ENCODE results near the gene CABLES1.
A peak's percentile ranks its signal among the peaks of the same experiment; 100 is the strongest.

The CABLES1 gene

DNA sequence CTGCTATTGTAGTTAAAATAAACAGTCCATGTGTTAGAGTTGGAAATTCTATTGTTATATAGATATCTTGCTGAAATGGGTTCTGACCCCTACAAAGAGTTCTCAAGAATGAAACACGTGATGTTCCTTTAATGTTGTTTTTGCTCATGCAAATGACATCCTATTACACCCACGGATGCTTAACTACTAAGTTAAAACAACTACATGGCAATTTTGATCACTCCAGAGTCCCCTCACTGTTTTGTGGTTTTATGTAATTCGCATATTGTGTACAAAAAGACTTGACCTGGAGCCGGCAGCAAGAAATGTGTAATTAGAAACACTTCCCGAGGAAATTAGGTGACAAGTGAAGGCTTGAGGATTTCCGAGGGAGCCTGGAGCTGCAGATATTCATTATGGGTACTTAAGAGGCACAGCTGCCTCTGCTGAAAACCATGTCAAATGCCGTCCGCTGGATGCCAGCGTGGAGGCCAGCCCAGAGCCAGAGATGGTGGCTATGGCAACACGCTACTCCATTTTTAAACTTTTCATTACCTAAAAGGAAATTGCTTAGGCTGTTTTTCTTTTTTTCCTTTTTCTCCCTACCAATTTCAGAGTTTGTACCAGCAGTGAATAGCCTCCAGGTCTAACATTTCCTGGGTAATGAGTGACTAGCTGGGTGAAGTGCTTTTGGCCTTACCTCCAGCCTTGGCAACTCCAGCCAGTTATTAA is 21.0 kb upstream of the CABLES1 start:
- no peak for DNase-seq

DNA sequence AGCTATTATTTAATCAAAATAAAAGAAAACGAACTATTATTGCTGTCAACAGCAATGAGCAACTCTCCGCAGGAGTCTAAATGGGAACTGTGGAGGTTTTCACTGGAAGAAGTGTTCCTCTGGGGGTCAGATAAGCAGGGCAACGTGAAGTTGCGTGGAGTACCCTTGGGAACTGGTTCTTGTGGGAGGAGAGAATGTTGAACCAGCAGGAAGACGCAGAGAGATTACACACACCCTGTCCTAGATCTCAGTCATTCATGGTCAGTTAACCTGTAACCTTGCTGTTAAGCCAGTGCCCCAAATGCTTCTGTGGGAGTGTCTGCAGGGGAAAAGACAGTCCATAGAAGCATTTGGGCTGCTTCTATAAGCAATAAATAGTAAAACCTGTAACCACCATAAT is 20.4 kb upstream of the CABLES1 start:
- DNase-seq = no peak

DNA sequence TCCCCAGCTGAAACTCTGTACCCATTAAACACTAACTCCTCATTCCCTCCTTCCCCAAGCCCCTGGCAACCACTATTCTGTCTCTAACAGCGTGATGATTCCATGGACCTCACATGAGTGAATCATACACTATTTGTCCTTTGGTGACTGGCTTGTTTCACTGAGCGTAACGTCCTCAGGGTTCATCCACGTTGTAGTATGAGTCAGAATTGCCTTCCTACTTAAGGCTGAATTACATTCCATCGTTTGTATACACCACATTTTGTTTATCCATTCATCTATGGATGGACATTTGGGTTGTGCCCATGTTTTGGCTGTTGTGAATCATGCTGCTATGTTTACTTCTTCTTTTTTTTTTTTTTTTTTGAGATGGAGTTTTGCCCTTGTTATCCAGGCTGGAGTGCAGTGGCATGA is 19.6 kb upstream of the CABLES1 start:
- no peak for DNase-seq

DNA sequence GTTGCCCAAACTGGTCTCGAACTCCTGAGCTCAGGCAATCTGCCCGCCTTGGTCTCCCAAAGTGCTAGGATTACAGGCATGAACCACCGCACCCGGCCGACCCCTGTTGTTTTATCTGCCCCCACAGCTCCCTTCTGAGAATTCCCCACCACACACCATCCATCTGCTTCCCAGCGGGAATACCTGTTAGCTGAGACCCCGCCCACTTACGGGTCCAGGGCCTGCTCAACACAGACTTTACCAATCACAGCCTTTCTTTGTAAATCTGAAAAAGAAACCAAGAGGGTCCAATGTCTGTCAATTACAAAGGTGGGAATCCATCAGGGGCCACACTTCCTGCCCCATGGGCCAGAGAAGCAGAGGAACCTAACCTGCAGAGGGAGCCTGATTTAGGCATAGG is 14.2 kb upstream of the CABLES1 start:
- DNase-seq = no peak

DNA sequence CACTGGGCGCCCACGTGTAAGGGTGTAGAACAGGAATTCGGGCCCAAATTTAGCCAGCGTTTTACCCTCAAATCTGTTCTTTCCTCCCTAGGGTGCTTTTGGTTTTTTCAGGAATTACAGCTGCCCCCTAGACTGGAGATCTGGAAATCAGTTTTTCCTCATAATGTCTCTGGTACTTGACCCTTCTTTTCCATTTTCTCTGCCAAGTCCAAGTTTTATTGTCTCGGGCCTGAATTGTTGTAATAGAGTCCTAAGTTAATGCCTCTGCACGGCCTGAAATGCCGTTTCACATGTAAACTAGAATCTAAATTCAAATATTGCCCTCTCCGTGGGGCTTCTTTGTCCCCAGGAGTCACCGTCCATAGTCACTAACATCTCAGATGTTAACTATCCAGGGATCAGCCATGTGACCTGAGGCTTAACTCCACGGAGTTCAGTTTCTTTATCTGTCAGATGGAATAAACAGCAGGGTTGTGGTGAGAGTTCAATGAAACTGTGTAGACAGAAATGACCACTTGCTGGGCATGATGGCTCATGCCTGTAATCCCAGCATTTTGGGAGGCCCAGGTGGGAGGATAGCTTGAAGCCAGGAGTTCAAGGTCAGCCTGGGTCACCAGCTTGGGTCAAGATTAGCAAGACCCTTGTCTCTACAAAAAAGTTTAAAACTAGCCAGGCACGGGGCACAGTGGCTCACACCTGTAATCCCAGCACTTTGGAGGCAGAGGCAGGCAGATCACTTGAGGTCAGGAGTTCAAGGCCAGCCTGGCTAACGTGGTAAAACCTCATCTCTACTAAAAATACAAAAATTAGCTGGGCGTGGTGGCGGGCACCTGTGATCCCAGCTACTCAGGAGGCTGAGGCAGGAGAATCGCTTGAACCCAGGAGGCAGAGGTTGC is 12.7 kb upstream of the CABLES1 start:
- DNase-seq = no peak

DNA sequence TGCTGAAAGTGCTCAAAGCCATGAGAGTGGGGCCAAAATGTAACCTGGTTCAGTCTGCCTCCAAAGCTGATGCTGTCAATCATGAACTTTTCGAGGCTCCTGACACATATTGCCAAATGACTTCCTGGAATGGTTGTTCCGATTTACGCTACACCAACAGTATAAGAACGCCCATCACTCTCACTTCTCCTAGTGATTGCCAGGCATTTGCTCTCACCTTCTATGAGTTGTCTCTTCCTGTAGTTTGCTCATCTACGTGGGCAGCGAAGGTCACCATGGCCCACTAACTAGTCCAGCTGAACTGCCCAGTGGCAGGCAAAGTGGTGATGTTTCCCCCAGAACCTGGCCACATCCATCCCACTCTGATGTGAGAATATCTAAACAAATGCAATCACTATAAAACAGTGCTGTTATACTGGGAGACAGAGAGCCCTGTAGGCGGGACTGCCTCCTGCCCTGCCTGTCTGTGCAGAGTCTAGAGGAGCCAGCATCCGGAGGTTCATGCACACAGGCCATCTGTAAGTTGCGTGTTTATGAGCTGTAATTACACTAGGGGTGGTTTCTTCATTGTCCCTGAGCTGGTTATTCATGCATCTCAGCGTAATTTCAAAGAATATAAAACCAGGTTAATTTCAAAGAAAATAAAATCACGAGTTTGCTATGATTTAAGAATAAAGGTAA is 8.8 kb upstream of the CABLES1 start:
- no peak for DNase-seq

DNA sequence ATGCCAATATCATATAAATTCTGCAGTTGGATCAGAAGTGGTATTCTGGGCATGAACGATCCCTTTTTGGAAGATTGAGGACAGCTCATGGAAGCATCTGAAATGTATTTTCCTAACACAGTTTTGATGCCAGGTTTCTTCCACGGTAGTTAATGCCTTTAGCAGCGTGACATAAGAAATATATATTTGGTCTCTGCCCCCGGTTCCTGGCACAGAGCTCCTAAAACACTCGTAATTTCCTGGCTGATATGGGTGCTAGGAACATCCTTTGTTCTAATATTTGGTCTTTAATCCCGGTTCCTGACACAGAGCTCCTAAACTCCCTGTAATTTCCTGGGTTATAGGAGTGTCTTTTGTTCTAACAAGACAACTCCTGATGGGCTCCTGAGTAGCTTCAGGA is 8.2 kb upstream of the CABLES1 start:
- no peak for DNase-seq

DNA sequence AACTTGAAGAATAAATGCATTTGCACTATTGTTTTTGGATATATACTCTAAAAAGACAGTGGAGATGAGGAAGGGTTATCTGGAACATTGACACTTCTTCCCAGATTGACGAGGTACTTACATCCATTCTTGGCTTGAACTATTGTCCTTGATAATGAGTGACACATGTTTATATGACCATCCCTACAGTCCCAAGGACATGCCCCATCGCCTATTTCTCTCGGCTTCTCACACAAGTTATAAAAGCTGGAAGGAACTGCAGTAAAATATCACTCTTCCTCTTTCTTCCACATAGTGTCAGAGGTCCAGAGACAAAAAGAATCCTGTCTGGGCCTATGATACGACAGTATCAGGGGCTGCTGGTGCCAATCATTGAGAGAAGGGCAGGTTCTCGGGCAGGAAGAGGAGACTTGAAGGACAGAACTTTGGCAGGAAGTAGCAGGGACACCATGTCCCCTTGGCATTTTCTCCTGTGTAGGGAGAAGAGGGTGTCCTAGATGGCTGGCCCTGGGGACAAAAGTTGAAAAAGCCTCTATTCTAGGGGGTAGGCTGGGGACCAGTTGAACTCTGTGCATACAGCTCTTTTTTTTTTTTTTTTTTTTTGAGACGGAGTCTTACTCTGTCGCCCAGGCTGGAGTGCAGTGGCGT is 5.8 kb upstream of the CABLES1 start:
- no peak for DNase-seq

DNA sequence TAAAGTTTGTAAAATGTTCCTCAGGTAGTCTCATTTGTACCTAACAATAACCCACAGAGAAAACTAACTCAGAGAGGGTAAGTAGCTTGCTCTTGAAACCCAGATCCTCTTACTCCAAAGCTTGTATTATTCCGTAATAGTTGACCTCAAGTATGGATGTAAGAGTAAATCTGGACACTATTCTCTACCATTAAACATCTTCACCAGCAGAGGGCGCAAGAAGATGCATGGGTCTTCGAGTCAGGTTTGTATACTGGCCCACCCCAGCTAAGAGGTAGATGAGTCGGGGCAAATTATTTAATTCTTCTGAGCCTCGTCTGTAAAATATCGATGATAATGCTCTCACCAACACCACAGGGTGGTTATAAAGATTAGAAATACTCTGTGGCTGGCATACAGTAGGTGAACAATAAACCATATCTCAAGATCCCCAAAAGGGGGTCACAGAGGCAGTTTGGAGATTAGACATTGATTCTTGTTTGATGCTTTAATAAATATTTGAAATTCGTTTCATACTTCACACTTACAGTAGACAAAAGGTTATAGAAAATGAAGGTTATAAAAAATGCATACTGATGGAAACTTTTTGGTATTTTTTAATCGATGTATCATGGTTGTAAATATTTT is 3.5 kb upstream of the CABLES1 start:
- peak; percentile 47 for DNase-seq

DNA sequence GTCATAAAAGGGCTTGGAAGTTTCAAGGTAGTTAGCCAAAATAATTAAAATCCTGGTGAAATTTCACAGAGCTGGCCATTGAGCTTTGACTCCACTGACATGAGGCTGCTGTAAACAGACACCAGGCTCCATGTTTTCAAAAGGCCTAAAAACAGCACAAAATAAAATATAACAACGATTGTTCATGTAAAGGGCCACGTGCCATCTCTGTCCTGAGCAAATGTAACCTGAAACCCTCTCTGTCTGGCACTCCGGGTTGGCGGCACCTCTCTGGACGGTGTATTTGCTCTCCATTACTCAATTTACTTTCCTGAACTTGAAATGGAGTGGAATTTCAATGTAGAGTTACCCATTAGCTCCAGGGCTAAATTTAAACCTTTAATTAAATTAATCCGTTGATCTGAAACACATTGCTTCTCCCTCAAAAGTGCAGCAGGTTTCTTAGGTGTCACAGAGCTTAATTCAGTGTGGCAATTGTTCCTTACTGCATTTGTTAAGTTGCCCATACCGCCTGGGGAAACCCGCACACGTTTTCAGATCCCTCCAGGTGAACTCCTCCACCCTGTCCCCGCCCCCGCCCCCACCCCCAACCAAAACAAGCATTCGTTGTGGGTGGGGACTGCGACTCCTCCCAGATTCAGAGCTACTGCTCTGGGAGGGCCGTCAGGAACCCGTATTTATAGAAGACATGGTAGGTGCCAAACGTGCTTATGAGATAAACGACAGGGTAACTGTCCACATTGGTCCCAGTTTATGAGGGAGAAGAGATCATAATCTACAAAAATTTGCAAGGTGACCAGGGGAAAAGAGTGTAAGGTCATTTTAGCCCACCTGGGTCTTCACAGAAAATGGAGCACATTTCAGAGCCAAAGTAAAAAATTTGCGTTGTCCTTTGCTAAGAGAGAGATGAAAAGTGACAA is 1.2 kb upstream of the CABLES1 start:
- DNase-seq = no peak

DNA sequence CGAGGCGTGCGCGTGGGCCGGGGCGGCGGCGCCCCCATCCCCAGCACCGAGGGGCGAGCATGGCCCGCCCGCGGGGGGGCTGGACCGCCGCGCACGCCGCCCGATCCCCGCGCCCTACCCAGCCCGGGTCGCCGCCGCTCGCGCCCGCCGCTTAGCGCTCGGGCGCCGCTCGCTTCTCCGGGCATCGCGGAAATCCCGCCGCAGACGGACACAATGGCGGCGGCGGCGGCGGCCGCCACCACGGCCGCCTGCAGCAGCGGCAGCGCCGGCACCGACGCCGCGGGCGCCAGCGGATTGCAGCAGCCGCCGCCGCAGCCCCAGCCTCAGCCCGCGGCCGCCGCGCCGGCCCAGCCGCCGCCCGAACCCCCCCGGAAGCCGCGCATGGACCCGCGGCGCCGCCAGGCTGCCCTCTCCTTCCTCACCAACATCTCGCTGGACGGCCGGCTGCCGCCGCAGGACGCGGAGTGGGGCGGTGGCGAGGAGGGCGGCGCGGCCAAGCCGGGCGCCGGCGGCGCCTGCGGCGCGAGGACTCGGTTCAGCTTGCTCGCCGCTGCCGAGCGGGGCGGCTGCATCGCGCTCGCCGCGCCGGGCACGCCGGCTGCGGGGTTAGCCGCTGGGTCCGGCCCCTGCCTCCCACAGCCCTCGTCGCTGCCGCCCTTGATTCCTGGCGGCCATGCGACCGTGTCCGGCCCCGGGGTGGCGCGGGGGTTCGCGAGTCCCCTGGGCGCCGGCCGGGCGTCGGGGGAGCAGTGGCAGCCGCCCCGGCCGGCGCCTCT is 453 bp downstream of the CABLES1 start:
- no peak for DNase-seq

DNA sequence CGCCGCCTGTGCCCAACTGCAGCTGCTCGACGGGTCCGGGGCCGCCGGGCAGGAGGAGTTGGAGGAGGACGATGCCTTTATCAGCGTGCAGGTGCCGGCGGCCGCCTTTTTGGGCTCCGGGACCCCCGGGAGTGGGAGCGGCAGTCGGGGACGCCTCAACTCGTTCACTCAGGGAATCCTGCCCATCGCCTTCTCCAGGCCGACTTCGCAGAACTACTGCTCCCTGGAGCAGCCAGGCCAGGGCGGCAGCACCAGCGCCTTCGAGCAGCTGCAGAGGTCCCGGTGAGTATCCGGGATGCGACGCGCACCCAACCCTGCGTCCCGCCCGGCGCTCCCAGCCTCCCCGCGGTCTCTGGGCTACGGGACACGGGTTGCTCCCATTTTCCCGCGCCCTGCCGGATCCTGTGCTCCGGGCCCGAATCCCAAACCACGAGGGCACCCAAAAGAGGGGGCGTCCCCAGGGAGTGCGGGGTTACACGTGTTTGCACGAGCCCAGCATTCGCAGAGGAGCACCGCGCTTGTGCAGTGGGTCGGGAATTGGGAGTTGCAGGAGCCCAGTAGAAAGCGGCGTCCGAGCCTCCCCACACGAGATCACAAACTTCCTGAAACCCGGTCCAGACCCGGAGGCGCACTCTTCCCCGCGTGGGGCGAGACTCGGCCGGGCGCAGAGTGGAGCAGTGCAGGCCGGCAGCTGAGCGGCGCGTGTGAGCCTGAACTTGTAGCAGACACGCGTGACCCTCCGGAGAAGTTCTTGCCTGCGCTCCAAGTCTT is 1.2 kb downstream of the CABLES1 start:
- no peak for DNase-seq

DNA sequence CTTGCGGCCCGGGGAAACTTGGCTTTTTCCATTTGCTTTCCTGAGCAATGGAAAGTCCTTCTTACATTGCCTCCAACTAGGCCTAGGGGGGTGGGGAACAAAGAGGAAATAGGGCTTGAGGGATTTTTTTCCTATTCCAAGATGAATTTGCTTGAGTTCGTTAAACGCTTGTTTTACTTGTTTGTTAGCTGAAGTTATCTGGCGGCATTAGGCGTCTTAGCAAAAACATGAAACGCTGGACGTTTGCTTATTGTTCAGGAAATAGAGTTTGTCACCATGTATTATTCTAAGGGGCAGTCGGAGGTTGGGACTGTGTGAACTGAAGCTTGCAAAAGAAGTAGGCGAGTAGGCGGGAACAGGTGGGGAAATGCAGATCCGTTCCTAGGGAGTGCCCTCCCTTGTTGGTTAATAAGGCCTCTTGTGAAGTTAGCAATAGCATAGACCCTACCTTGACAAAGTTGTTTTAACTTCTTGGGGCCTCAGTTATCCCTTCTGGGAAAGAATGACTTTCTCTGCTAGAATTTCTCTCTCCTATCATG is 1.9 kb downstream of the CABLES1 start:
- DNase-seq = no peak

DNA sequence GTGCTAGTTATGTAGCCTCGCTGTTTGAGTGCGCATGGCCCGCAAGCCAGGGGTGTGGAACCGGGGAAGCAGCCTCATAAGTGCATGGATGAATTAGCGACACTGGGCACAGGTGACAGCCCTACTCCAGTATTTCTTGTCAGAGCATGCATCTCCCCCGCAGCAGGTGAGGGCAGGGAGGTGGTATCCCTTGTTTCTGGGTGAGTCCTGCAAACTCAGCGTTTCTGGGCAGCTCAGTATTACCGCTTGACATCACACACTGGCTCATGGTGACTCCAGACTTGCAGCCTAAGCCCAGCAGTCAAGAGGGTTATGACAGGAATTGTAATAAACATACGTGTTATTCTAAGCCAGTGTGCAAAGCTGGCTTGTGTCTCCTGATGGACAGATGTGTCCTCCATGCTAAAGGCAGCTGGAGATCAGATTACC is 2.5 kb downstream of the CABLES1 start:
- DNase-seq = no peak

DNA sequence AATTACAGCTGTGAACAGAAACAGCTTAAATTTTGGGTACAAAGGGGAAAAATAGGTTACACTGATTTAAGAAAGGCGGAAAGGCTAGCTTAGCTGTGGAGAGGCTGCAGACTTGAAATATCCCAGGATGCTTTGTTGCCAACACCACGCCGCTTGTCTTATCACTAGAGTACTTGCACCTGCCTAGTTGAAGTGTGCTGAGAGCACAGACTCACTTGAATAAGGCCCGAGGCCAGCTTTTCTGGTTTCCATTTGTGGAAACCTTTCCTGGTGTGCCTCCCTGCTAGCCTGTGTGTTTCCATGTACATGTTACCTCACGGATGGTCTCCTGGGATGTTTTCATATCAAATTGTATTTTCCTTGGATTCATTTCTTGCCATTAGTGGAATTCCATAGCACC is 3.2 kb downstream of the CABLES1 start:
- no peak for DNase-seq

DNA sequence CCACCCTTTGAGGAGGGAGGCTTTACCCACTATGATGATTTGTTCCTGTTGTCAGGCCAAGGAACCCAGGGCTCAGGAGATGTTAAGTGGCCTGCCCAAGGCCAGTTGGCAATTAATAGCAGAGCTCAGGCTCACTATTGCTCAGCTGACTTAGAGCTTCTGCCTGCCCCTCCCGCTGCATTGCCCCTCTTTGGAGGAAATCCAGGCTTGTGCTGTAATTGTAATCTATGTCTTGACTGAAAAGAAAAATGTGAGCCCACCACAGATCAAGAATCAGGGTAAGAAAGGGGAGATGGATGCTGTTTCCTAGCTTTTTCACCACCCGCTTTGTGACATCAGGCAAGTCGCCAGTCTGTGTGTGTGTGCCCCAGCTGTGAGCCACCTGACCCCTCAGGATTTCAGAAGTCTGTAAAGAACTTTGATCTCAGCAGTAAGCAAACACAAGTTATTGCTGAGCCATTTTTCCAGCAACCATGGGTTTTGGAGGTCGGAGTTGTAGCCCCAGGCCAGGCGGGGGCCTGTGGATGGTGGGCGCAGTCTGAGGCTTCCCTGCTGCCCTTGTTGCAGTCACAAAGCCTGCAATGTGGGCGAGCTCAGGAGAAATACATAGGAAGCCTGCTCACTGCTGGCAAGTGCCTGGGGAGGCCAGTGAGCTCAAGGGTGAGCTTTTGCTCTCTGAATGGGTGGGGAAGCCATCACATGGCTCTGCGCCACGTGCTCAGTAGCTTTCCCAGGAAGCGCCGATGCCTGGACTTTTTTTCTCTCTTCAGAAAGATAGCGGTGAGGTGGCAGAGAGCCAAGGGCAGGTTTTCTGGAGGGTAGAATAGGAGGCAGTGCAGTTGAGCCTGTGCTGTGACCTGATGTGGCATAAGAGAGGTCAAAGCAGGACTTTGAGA is 6.1 kb downstream of the CABLES1 start:
- DNase-seq = no peak

DNA sequence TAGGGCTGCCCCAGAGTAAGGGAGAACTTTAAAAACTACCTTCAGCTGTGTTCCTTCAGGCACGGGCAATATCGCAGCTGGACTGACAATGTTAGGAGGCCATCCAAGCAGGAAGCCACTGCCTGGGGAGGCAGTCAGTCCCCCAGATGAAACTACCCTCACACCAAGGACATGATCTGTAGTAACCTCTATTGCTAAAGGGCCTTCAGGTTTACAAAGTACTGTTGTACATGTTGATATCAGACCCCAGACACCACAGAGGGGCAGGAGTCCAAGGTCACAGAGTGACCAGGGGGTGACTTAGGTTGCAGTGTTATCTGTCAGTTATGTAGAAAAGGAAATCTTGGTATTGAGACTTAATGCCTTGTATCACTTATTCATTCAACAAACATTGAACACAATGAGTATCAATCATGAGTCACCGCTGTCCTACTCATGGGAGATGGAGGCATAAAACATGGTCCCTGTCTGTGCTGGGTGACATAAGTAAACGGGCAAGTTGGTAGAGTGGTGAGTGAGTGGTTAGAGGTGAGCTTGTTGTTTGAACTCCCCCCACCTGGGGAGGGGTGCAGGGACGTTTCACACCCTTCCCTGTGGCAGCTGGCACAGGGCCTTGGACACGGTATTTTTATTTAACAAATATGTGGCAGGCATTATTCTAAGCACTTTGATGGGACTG is 7.1 kb downstream of the CABLES1 start:
- no peak for DNase-seq

Data from KG1 (cell line).